ENCODE results near the gene ASPDH. TPM values are rescaled to one million over a fixed set of nuclear protein-coding genes. Genes with fewer than 3 reads are reported as not detected.

The ASPDH gene
- not detected in 2 replicates for total RNA-seq

GRCh38 chr19:50513746-50514345, at the start of gene ASPDH:
ASPDH (minus strand) TSS chr19:50513913; CDS start chr19:50513823, 90 bp downstream.

GRCh38 chr19:50511069-50511822, 2.5 kb downstream of the ASPDH start, which contains the start of gene JOSD2:
JOSD2 (minus strand) TSS chr19:50511191; CDS start chr19:50510431, 760 bp downstream.

GRCh38 chr19:50476224-50476906, 37.3 kb downstream of the ASPDH start, which contains the start of the genes EMC10 and GARIN5A:
EMC10 (plus strand) TSS chr19:50476507; CDS start chr19:50476545, 38 bp downstream.
GARIN5A (minus strand) TSS chr19:50476848; CDS start chr19:50476388, 460 bp downstream.

Other genes with a start within 250 kb of the ASPDH start
- gene KCNC3, start 184.5 kb downstream of the ASPDH start, total RNA-seq = not detected in 2 replicates
- gene NAPSA, start 148.3 kb downstream of the ASPDH start, total RNA-seq = 0.09 and 0.16 TPM in 2 replicates
- gene NR1H2, start 137.5 kb downstream of the ASPDH start, total RNA-seq = 53.0 and 74.5 TPM in 2 replicates
- 16.9 and 19.7 TPM in 2 replicates for gene POLD1, start 129.6 kb downstream of the ASPDH start, total RNA-seq
- not detected in 2 replicates for gene SPIB, start 95.0 kb downstream of the ASPDH start, total RNA-seq
- gene MYBPC2, start 81.0 kb downstream of the ASPDH start, total RNA-seq = under 0.01 TPM in 2 replicates
- gene EMC10, start 37.4 kb downstream of the ASPDH start, total RNA-seq = 32.5 and 38.9 TPM in 2 replicates
- gene GARIN5A, start 37.1 kb downstream of the ASPDH start, total RNA-seq = 0.26 and 0.47 TPM in 2 replicates
- gene JOSD2, start 2.7 kb downstream of the ASPDH start, total RNA-seq = 49.2 and 52.6 TPM in 2 replicates
- under 0.01 and 0.94 TPM in 2 replicates for gene LRRC4B, start 54.5 kb upstream of the ASPDH start, total RNA-seq
- gene SYT3, start 126.0 kb upstream of the ASPDH start, total RNA-seq = not detected in 2 replicates
- not detected in 2 replicates for gene C19orf81, start 135.5 kb upstream of the ASPDH start, total RNA-seq
- gene SHANK1, start 205.9 kb upstream of the ASPDH start, total RNA-seq = 0.60 and 3.3 TPM in 2 replicates
- gene CLEC11A, start 209.5 kb upstream of the ASPDH start, total RNA-seq = 21.3 and 46.3 TPM in 2 replicates

Measured in bronchial smooth muscle cell (primary cell).